ENCODE measurements around the gene MEI4.

DNA sequence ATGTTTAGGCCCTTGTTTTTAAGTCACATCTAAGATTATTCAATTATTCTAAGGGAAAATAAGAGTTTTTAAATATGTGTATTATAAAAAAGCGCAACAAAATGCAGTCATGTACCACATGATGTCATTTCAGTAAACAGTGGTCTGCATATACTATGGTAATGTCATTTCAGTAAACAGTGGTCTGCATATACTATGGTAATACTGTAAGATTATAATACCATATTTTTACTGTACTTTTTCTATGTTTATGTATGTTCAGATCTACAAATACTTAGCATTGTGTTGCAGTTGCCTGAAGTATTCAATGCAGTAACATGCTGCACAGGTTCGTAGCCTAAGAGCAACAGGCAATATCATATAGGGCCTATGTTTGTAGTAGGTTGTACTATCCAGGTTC is 21.4 kb downstream of the MEI4 start:
- TF ChIP-seq CTCF (conservative IDR thresholded peaks at IDR 0.05; ENCODE audit: low read length) (no peak), EZH2phosphoT487 (IDR thresholded peaks at IDR 0.05; ENCODE audit: borderline replicate concordance) (no peak)
